GM18870 (cell line): ENCODE data around the gene ZC2HC1B.

ENCODE experiments used
- ATAC-seq: cut with Tn5 transposase; IDR thresholded peaks from one replicate; pipeline ENCODE4 v1.9.1; 2021; ENCODE audit warnings: moderate library complexity; ENCODE audit not compliant: unreplicated experiment

Gene ZC2HC1B

DNA sequence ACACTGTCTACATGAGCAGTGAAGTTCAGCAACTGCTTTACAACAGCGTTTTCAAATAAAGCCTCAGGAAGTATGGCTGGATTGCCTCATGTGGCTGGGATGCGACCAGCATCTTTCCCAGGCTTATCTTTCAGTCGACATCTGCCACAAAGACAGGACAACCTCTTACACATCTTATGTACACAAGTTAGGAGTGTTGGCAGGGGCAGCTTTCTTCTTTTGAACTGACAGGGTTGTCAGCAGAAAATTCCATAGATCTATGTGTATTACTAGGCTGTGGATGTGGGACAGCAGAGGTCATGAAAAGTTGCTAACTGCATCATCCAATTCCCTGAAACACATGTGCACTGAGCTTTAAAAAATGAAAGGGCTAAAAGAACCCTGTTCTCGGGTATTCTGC lies 95.7 kb downstream of the ZC2HC1B start:
- no peak for ATAC-seq

DNA sequence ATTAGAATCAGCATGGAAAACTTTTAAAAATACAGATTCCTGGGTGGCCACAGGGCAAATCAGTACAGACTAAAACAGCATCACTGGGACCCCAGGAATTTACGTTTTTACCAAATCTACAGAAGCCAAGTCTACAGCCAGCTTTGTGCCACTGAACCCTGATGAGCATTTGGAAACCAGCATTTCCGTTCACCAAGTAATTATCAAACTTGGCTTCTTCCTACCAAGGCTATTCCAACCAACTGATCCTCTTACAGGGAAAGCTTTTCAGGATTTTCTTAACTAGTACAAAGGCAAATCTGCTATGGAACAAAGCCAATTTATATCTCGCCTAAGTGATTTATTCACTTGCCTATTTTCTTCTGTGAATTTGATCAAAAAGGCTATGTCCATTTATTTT lies 96.8 kb downstream of the ZC2HC1B start:
- no peak for ATAC-seq

DNA sequence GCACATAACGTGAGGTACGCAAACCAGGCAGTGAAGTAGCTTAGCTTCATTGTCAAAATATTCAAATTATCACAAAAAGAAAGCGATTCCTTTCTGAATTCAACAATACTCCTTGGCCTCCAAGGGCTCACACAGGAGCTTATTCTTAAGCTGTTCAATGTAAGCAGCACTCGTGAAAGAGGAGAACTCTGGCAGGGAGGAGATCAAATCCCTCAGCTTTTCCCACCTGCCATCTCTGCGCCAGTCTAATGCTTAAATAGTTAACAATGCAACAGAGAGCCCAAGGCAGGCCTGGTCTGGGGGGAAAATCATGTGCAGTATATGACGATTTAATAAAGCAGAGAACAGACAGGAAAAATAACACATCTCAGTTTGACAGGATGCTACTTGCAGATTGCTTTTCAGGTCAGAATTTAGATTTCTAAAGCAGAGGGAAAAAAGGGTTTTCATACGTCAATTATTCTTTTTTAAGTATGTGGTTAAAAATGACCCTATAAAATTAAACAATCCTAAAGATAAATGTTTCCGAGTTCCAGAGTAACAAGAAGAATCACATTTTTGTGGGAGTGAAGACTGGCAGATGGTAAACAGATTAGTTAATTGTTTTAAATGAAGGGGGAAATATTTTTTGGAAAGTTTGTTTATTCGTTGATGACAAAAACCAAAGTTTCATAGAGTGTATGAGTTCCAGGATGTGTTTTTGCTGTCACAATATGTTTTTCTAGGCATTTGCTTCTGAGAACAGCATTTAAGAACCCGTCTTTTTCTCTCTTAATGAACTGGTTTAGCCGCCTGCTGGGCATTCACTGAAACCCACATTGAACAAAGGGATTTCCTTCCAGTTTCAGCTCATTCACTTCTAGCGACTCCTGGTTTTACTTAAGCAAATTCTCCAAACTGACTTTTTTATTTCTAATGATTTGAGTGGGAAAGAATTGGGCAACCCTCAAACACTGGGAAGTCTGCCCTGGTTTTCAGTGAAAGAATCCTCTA lies 97.9 kb downstream of the ZC2HC1B start:
- no peak for ATAC-seq

DNA sequence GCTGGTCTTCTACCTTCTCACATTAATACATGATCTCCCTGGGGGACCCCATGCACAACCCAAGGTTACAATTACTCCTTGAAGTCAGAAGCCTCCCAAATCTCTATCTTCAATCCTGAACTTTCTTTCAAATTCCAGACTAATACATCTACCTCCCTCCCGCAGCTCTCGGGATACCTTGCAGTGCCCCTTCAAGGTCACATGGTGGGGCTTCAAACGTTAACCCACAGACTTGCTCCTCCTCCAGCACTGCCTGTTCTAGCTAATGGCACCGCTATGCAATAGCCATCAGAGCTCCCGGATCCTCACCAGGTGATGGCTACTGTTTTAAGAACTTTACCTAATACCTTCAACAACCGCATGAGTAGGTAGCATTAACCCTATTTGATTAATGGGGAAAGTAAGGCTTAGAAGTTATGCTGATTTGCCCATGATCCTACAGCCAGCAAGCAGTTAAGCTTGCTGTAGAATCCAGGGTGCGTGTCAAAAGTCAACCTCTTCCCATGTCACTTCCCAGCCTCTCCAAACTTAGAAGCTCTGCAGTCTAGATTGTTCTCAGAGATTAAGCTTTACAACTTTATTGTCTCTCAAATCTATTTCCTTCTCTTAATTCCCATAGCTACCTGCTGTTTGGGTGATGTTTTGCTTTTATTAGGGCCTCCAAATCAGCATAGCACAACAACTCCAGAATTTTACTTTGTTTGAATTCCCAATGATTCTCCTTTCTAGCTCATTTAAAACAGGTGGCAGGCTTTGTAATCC lies 99.1 kb downstream of the ZC2HC1B start:
- ATAC-seq = no peak

DNA sequence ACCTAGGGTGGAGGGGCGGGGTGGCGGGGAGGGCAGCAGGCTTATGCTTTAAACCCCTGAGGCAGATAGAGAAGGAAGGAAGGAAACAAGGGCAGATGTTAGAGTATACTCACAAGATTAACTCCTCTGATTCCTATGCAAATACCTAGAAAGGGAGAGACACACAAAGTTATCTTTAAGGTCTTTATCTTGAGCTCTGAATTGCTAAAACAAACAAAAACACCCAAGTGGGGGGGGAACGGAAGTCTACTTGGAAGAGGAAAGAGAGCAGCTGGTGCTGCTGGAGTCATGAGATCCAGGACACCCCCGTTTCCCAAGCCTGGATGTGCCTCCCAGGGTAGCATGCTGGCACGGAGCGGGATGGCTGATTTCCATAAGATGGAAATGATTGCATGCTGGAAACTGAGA lies 100.4 kb downstream of the ZC2HC1B start:
- ATAC-seq = no peak

DNA sequence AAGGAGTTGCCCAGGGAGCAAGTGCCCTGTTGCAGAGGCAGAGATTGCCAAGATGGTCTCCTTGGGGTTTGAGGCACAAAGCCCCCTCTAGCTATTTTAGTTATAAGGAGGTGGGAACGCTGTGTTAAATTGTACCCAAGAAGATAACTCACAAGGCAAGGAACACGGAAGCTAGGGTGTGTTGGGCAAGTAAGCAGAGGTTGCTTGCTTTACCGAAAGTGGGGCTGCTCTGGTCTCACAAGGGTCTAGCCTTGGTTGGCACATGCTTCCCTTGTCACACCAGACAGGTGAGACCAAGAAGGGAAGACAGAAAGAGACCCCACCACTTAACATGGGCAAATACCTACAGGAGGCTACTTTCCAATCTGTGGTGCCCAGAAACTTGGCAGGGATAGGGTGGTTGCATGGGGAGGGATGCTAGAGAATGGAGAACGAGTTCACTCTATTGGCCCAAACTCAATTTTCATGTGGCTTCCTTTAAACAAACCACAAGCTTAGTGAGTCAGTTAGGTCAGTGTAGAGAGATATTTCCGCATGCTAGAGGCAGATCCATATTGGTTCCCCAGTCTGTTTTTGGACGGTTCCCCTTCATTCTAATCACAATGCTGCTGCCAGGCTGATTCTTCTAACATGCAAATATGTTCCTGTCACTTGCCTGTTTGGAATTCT lies 101.4 kb downstream of the ZC2HC1B start:
- no peak for ATAC-seq

DNA sequence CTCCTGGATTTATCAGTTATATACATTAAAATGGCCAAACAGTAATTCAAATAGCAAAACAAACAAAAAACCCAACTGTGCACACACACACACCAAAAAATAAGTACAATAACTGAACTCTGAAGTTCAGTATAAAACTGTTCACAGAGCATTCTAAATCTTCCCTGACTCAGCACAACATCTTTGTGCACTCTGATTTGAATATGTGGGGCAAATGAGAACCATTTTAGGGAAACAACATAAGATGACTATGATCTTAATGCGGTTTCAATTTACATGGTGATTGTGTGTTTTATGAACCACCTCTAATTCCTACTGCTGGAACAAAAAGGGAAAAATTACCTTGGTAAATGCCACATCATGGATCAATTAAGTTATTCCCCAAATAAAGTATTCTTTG lies 102.0 kb downstream of the ZC2HC1B start:
- ATAC-seq = no peak

DNA sequence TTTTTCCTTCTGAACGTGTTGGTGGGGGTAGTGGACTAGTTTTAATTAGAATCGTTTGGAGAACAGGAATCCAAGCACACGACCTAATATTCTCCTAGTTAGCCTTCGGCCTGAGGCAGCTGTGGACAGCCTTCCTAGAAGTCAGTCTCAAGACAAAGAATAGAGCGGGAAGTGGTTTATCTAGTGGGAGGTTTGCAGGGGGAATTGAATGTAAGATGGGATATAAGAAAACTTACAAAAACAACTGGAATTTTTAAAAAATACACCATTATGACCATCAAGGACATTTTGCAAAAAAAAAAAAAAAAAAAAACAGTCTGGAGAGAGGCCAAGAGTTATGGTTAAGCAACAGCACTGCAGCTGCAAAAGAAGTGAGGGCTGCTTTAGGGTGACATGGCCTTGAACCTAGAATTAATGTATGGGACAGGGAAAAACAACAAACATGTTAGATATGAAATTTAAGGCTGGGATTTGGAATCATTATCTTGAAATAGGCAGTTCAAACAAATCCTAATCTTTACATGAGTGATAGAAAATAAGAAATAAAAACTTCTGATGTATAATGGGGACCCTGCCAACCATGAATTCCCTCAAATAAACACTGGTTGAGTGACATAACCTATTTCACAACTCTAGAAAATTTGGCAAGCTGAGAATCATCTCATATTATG lies 103.6 kb downstream of the ZC2HC1B start:
- ATAC-seq = no peak

DNA sequence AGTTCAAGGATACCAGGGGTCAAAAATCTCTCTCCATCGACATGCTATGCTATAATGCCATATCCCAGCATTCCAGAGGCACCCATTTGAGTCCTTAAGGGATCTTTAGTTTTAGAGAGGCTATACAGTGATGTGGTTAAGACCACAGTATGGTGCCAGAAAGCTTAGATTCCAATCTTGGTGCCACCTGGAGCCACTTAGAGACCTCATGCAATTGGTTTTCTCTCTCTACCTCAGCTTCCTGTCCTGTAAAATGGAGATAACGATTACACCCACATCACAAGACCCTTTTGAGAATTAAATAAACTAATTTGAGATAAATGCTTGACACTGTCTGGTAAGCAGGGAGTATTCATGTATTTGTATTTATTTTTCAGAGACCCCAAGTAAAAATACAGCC lies 104.8 kb downstream of the ZC2HC1B start:
- no peak for ATAC-seq

DNA sequence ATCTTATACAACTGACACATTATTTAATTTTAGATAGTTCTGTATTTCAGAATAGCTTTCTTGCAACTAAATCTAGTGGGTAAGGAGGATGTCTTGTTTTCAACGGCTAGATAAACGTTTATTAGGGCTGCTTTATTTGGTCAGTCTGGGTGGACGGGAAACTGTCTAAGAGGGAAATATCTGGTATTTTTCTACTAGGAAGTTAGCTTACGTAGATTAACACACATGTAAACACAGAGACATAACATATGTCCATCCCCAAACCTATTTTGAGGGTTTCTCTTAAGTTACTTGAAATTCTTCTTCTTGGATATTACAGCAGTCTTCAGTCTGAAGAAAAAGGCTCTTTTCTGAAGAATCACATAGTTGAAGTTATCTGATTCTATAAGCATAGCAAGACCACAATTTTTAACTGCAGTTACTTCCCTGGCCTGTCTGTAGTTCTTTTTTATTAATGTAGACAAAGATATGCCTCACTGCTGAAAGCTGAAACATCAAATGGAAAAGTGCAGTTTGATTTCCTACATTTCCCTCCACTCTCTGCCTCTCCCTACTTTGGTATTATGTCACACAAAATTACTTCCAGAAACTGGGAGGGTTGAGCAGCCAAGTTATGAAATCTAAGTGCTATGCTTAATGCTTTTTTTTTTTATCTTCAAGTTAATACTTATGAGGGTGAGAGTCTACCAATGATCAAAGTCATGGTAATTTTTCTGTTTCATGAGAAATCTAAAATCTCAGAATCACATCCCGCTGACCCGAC lies 106.4 kb downstream of the ZC2HC1B start:
- no peak for ATAC-seq

DNA sequence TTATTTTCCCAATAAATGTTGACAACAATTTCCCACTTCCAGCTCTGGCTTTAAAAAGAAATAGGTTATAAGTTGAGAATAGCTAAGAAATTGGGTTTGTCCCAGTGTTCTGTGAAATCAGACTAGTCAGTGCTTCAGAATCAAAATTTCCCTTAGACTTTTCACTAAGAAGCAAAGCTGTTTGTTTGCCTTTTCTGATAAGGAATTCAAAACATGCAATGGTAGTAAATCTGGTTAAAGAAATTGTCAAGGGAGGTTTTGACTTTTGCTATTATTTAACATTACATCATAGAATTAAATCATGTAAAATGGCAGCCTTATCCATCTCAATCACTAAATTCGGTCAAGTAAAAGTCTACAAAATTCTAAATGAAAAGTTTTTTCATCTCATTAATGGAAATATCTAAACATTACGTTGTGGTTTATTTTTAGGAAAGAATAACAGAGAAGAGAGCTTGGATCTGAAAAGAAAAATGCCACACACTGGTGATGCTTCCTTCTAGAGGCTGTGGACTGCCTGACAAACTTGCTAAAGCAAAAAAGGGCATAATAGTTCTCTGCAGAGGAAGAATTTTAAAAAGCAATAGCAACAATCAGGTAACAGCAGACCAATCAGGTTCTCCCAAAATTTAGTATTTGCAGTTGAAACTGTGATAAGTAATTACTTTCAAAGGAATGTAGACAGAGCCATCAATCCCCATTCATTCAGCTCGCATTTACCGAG lies 107.4 kb downstream of the ZC2HC1B start:
- ATAC-seq = no peak

DNA sequence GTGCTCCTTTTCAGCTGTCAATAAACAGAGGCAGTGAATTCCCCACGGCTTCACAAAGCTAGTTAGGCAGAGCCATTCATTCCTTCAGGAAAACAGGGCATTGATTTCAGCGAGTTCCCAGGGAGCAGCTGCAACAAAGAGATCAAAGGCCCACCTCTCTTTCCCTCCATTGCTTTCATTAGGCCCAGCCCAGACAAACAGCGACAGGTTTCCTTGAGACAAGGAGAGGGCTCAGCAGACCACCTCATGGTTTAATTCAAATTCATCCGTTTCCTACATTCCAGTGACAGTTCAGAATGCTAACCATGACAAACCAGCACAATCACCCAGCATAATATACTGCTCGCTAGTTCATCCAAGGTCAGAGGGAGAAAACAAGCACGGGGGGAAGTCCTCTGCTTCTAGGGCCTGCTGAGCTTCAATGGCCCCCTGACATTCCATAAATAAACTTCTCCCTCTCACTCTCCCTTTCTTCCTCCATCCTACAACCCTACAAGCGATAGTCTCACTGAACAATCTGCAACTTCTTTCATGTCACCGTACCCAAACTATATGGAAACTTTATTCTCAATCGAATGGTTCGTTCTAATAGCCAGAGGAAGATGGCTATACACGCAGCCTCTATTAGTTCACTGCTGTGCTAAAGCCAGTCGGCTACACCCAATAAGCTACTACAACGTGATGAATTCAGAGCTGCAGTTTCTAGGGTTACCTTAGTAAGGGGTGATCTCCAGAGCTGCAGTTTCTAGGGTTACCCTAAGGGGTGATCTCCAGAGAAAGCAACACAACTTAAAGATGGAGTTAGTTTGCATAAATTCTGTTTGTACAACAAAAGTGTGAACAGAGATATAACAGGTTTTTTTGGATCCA lies 109.1 kb downstream of the ZC2HC1B start:
- no peak for ATAC-seq

DNA sequence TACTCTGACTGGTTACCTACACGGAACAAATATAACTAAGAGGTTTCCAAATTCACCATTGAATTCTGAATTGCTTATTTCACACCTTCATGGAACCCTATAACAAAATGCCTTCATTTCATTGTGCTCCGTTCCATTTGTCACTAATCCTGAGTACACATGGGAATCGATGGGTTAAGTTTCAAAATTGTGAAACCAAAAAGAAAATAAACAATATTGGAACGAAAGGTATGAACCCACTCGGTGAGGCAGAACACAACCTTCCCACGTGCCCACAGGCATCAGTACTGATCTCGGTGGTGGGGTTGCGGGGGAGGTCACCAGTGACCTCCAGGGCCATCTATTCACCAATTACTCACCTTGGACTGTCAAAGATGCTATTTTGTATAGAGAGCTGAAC lies 109.8 kb downstream of the ZC2HC1B start:
- no peak for ATAC-seq

DNA sequence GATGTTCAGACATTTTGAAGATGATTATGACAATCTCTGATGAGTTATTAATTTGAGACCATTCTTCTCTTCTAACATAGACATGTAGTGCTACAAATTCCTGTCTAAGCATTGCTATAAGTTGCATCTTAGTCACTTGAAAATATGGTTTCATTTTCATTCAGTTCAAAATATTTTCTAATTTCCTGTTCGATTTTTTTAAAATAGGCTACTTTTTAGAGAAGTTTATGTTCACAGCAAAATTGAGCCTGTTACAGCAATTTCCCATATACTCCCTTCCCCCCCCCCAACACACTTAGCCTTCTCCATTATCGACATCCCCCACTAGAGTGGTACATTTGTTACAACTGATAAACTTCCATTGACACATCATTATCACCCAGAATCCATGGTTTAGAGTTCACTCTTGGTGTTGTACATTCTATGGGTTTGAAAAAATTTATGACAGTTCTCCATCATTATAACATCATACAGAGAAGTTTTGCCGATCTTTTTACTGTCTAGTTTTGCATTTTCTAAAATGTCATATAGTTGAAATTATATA lies 112.6 kb downstream of the ZC2HC1B start:
- no peak for ATAC-seq

DNA sequence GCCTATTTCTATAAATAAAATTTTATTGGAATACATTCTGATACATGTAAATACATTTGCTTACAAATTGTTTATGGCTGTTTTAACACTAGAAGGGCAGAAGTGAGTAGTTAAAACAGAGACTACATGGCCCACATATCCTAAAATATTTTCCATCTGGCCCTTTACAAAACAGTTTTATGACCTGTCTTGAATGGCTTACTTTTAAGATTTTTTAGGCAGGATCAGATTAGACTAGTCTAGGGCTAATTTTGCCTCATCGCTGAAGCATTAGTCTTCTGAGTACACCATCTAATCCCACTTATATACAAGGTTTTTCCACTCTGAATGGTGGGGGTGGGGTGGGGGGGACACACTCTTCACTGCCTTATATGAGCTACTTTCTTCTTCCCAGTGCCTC lies 116.6 kb downstream of the ZC2HC1B start:
- no peak for ATAC-seq

DNA sequence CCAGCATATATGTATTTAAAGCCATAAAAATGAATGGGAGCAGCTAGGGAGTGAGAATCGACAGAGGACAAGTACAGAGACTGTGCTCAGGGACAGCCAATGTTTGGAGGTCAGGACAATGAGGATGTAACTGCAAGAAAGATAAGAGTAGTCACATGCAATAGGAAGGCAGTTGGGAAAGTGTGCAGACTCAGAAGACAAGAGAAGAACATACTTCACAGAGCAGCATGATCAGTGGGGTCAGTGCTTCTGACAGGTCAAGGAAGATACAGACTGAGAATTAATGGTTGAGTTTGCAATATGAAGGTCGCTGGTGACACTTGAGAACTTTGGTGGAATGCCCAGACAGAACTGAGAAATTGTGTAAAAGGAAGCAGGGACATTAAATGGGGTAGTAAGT lies 118.7 kb downstream of the ZC2HC1B start:
- no peak for ATAC-seq

DNA sequence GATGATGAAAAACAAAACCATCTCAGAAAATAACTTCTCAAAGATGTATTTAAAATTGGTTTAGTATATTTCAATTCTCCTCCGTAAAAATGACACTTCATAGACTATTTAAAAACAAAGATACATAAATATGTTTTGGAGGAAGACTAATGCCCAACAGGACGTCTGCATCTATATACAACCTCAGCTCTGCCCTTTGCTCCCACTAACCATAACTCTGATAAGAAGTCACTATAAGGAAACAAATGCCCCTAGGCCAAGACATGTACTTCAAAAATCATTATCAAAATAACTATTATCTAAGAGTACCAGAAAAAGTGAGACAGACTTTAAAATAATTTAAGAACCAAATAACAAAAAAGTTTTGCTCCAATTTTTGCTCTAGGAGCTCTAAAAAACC lies 120.4 kb downstream of the ZC2HC1B start:
- no peak for ATAC-seq

DNA sequence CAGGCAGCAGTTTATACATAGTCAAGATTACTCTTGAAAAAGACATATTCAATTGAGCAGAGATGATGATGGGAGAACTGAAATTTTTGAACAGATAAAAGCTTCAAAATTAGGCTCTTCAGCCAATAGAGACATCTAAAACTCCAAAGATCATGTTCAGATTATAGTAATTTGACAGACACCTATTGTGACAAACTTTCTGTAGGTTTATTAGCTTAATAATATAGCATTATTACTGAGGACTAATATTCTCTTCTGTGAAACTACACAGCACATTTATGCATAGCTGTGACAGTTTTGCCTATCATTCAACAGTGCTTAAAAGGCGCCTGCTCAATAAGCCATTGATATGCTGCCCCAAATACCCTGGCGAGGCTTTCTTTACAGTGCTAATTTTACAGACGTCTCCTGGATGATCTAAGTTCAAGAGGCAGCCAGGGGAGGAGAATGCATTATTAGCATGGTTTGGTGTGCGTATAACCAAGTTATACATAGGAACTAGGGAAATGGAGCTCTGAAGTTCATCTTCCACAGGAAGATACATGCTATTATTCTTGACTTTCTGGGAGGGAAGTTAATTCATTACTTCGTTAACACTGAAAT lies 122.3 kb downstream of the ZC2HC1B start:
- no peak for ATAC-seq
